Neural progenitor cell (in vitro differentiated cells): ENCODE results near the gene MEMO1. TPM values are rescaled to one million over a fixed set of nuclear protein-coding genes. Genes with fewer than 3 reads are reported as not detected.

Source experiments
- DNase-seq: peaks from one replicate; pipeline ENCODE4 v3.0.0-alpha.2; 2016; ENCODE audit warnings: low spot score
- H2AFZ ChIP-seq: fragments of 200-600 bp; sonication (generic); replicated peaks from 2 replicates; pipeline ENCODE4 v1.6.1; 2016; ENCODE audit warnings: antibody characterized with exemption
- H3F3A ChIP-seq: fragments of 200-600 bp; sonication (generic); 2 replicates; pipeline ENCODE4 v1.6.1; 2016; ENCODE audit warnings: antibody characterized with exemption, low read depth
- H3K27ac ChIP-seq: fragments of 200-600 bp; sonication (generic); 2 replicates; pipeline ENCODE4 v1.5.1; 2016; ENCODE audit warnings: mild to moderate bottlenecking
- H3K27me3 ChIP-seq: fragments of 200-600 bp; sonication (generic); 2 replicates; pipeline ENCODE4 v1.6.1; 2016; ENCODE audit warnings: mild to moderate bottlenecking, moderate library complexity
- H3K36me3 ChIP-seq: fragments of 200-600 bp; sonication (generic); 2 replicates; pipeline ENCODE4 v1.5.1; 2016
- H3K4me1 ChIP-seq: fragments of 200-600 bp; sonication (generic); 2 replicates; pipeline ENCODE4 v1.6.1; 2016; ENCODE audit warnings: mixed run types
- H3K4me2 ChIP-seq: fragments of 200-600 bp; sonication (generic); 2 replicates; pipeline ENCODE4 v1.6.1; 2016
- H3K4me3 ChIP-seq: fragments of 200-600 bp; sonication (generic); 2 replicates; pipeline ENCODE4 v1.5.1; 2016
- H3K79me2 ChIP-seq: fragments of 200-600 bp; sonication (generic); 2 replicates; pipeline ENCODE4 v1.6.1; 2016; ENCODE audit warnings: low read depth
- H3K9ac ChIP-seq: fragments of 200-600 bp; sonication (generic); 2 replicates; pipeline ENCODE4 v1.6.1; 2016
- H3K9me3 ChIP-seq: fragments of 200-600 bp; sonication (generic); 2 replicates; pipeline ENCODE4 v1.5.1; 2016; ENCODE audit warnings: low read depth
- H4K20me1 ChIP-seq: fragments of 200-600 bp; sonication (generic); 2 replicates; pipeline ENCODE4 v1.6.1; 2016; ENCODE audit warnings: low read depth
- H3K27ac Mint-ChIP-seq: 3 replicates; pipeline ENCODE4 v1.8.0; 2021; ENCODE audit warnings: mixed read lengths
- H3K27me3 Mint-ChIP-seq: 2 replicates; pipeline ENCODE4 v1.8.0; 2022; ENCODE audit warnings: low read depth, mild to moderate bottlenecking, inconsistent platforms, moderate library complexity, mixed read lengths; ENCODE audit not compliant: insufficient read depth
- H3K36me3 Mint-ChIP-seq: 3 replicates; pipeline ENCODE4 v1.8.0; 2021; ENCODE audit warnings: mixed read lengths
- H3K4me1 Mint-ChIP-seq: 3 replicates; pipeline ENCODE4 v1.8.0; 2021; ENCODE audit warnings: mixed read lengths
- H3K4me3 Mint-ChIP-seq: 3 replicates; pipeline ENCODE4 v1.8.0; 2021; ENCODE audit warnings: mild to moderate bottlenecking, moderate library complexity, mixed read lengths
- H3K9me3 Mint-ChIP-seq: 3 replicates; pipeline ENCODE4 v1.8.0; 2020; ENCODE audit warnings: mixed read lengths
- EZH2 ChIP-seq: fragments of 200-600 bp; sonication (generic); IDR thresholded peaks from 2 replicates; pipeline ENCODE4 v1.6.1; 2017; ENCODE audit warnings: antibody characterized with exemption, mild to moderate bottlenecking, moderate library complexity
- EZH2phosphoT487 ChIP-seq: fragments of 200-600 bp; sonication (generic); IDR thresholded peaks from 2 replicates; pipeline ENCODE4 v1.6.1; 2017; ENCODE audit warnings: antibody characterized with exemption
- total RNA-seq: library from RNA; depleted of rRNA; stranded (reverse); fragments of >200 nt; gene quantifications from 2 replicates; pipeline ENCODE4 v1.2.3, GENCODE V29; 2015; ENCODE audit warnings: low replicate concordance
- TF ChIP-seq, protein P1 (sequence below): fragments of 200-600 bp; sonication (generic); IDR thresholded peaks from 2 replicates; pipeline ENCODE4 v1.5.1; 2017; ENCODE audit warnings: antibody characterized with exemption, mild to moderate bottlenecking

The MEMO1 gene
- total RNA-seq, 1 donor from 2014 or later: 25.8 TPM

- DNase-seq: no peak
- no peaks in the 10 kb centered on the region for H3K4me1 Mint-ChIP-seq
- Histone ChIP-seq H3K79me2 (no peaks in the 10 kb centered on the region), H3K36me3 (no peaks in the 10 kb centered on the region), H2AFZ (no peak overlapping the region), H3K4me1 (no peaks in the 10 kb centered on the region), H3K9me3 (no peaks in the 10 kb centered on the region), H4K20me1 (no peaks in the 10 kb centered on the region), H3F3A (peaks cover 8% of the 10 kb centered on the region), H3K4me3 (no peak overlapping the region), H3K27me3 (no peaks in the 10 kb centered on the region), H3K27ac (no peak overlapping the region), H3K9ac (no peak overlapping the region), H3K4me2 (no peak overlapping the region)
- no peaks in the 10 kb centered on the region for H3K9me3 Mint-ChIP-seq
- TF ChIP-seq, protein P1, sequence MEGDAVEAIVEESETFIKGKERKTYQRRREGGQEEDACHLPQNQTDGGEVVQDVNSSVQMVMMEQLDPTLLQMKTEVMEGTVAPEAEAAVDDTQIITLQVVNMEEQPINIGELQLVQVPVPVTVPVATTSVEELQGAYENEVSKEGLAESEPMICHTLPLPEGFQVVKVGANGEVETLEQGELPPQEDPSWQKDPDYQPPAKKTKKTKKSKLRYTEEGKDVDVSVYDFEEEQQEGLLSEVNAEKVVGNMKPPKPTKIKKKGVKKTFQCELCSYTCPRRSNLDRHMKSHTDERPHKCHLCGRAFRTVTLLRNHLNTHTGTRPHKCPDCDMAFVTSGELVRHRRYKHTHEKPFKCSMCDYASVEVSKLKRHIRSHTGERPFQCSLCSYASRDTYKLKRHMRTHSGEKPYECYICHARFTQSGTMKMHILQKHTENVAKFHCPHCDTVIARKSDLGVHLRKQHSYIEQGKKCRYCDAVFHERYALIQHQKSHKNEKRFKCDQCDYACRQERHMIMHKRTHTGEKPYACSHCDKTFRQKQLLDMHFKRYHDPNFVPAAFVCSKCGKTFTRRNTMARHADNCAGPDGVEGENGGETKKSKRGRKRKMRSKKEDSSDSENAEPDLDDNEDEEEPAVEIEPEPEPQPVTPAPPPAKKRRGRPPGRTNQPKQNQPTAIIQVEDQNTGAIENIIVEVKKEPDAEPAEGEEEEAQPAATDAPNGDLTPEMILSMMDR: no peak
- TF ChIP-seq EZH2phosphoT487: no peak
- no peak for TF ChIP-seq EZH2
- H3K4me3 Mint-ChIP-seq: no peak overlapping the region
- no peak overlapping the region for H3K27ac Mint-ChIP-seq
- peaks cover 6% of the 10 kb centered on the region for H3K36me3 Mint-ChIP-seq
- no peaks in the 10 kb centered on the region for H3K27me3 Mint-ChIP-seq
Measured at GRCh38 chr2:31925517-31925916, 85.3 kb downstream of the MEMO1 start.

GRCh38 chr2:31923662-31924061 is 87.1 kb downstream of the MEMO1 start:
- Mint-ChIP-seq H3K4me3 (no peak overlapping the region), H3K27me3 (no peaks in the 10 kb centered on the region), H3K9me3 (no peaks in the 10 kb centered on the region), H3K36me3 (peaks cover 6% of the 10 kb centered on the region), H3K27ac (no peak overlapping the region), H3K4me1 (no peaks in the 10 kb centered on the region)
- H3K4me1 ChIP-seq: no peaks in the 10 kb centered on the region
- peaks cover 2% of the 10 kb centered on the region for H3F3A ChIP-seq
- DNase-seq: no peak
- no peak overlapping the region for H3K4me3 ChIP-seq
- no peaks in the 10 kb centered on the region for H3K27me3 ChIP-seq
- no peaks in the 10 kb centered on the region for H3K9me3 ChIP-seq
- no peaks in the 10 kb centered on the region for H3K36me3 ChIP-seq
- H3K4me2 ChIP-seq: no peak overlapping the region
- H3K79me2 ChIP-seq: no peaks in the 10 kb centered on the region
- no peak overlapping the region for H2AFZ ChIP-seq
- TF ChIP-seq, protein P1: no peak
- H3K9ac ChIP-seq: no peak overlapping the region
- no peak overlapping the region for H3K27ac ChIP-seq
- H4K20me1 ChIP-seq: no peaks in the 10 kb centered on the region

GRCh38 chr2:31922542-31923408 is 88.0 kb downstream of the MEMO1 start:
- no peak for DNase-seq
- no peak overlapping the region for H3K4me3 Mint-ChIP-seq

More at GRCh38 chr2:31922542-31923408, 88.0 kb downstream of the MEMO1 start:
- Mint-ChIP-seq H3K27me3 (no peaks in the 10 kb centered on the region), H3K9me3 (no peaks in the 10 kb centered on the region), H3K36me3 (peaks cover 6% of the 10 kb centered on the region), H3K27ac (no peak overlapping the region), H3K4me1 (no peaks in the 10 kb centered on the region)
- Histone ChIP-seq H3K36me3 (no peaks in the 10 kb centered on the region), H3K9ac (no peak overlapping the region), H3F3A (peaks cover 2% of the 10 kb centered on the region), H3K4me2 (no peak overlapping the region), H4K20me1 (no peaks in the 10 kb centered on the region), H3K4me1 (no peaks in the 10 kb centered on the region), H3K27ac (no peak overlapping the region), H2AFZ (no peak overlapping the region), H3K9me3 (no peaks in the 10 kb centered on the region), H3K79me2 (no peaks in the 10 kb centered on the region), H3K27me3 (no peaks in the 10 kb centered on the region), H3K4me3 (no peak overlapping the region)
- no peak for TF ChIP-seq EZH2phosphoT487
- no peak for TF ChIP-seq EZH2
- TF ChIP-seq, protein P1: no peak
